ENCODE results near the gene EEF1AKMT1.

GRCh38 chr13:20822406-20822805, 48.6 kb upstream of the EEF1AKMT1 start:
- TF ChIP-seq CTCF (conservative IDR thresholded peaks at IDR 0.05 in 1 of 2, IDR thresholded peaks at IDR 0.05 in 1 of 2; ENCODE audit: low read depth in 1 of 2, low read length in 2 of 2) (no peak), EZH2 (IDR thresholded peaks at IDR 0.05; ENCODE audit: low read length, missing control alignments) (no peak)

Data from fibroblast of lung (primary cell).